Lung (tissue), 12 donors: Measurements from ENCODE around the gene IDH3A. TPM values are rescaled to one million over a fixed set of nuclear protein-coding genes. Genes with fewer than 3 reads are reported as not detected.

Experiments
- ATAC-seq: fragments of 200-7000 bp; cut with Tn5 transposase; one replicate; pipeline ENCODE4 v1.9.1; 2020; ENCODE audit warnings: moderate number of reproducible peaks; ENCODE audit not compliant: insufficient read depth, low FRiP score
- DNase-seq, 3 donors: peaks; one replicate each; pipeline ENCODE4 v3.0.0-alpha.2; 2013 to 2017
- H3K27ac ChIP-seq, 2 donors: one replicate each; pipeline ENCODE4 v1.5.1; 2013; ENCODE audit warnings: mild to moderate bottlenecking in 2 of 2, moderate library complexity in 2 of 2, control low read depth in 1 of 2, inconsistent platforms in 1 of 2, low read depth in 1 of 2, low read length in 1 of 2
- H3K27me3 ChIP-seq, 3 donors: one replicate each; pipeline ENCODE4 v1.5.1; 2013; ENCODE audit warnings: low read length in 2 of 3; ENCODE audit not compliant: control insufficient read depth in 3 of 3, insufficient read depth in 3 of 3
- H3K36me3 ChIP-seq, 4 donors: one replicate each; pipeline ENCODE4 v1.5.1; 2013; ENCODE audit warnings: low read length in 4 of 4, mild to moderate bottlenecking in 1 of 4, moderate library complexity in 1 of 4; ENCODE audit not compliant: control insufficient read depth in 4 of 4, insufficient read depth in 4 of 4
- H3K4me1 ChIP-seq, 5 donors: one replicate each; pipeline ENCODE4 v1.5.1; 2013; ENCODE audit warnings: low read length in 5 of 5, mild to moderate bottlenecking in 2 of 5, moderate library complexity in 1 of 5; ENCODE audit not compliant: control insufficient read depth in 5 of 5, insufficient read depth in 5 of 5
- H3K4me3 ChIP-seq: one replicate; pipeline ENCODE4 v1.5.1; 2013; ENCODE audit warnings: mild to moderate bottlenecking, control low read depth, moderate library complexity
- H3K9ac ChIP-seq, 2 donors: one replicate each; pipeline ENCODE4 v1.5.1; 2013; ENCODE audit warnings: low read length in 2 of 2, control low read depth in 1 of 2; ENCODE audit not compliant: insufficient read depth in 1 of 2
- H3K9me3 ChIP-seq, 4 donors: one replicate each; pipeline ENCODE4 v1.5.1; 2013; ENCODE audit warnings: low read length in 3 of 4, mild to moderate bottlenecking in 1 of 4, moderate library complexity in 1 of 4; ENCODE audit not compliant: control insufficient read depth in 4 of 4, insufficient read depth in 3 of 4
- CTCF ChIP-seq: IDR thresholded peaks from 2 replicates; pipeline ENCODE4 v1.5.1; 2012; ENCODE audit warnings: mild to moderate bottlenecking; ENCODE audit errors: control extremely low read depth, extremely low read depth
- WGBS, 2 donors: extraction: QIAGEN DNeasy Blood & Tissue Kit; methylation state at CpG; one replicate each; pipeline ENCODE4 v1.1.7; 2013; 5-methylcytosine and 5-hydroxymethylcytosine counted together
- polyA plus RNA-seq, 2 donors: library from polyadenylated mRNA; stranded (reverse); fragments of 200-250 nt; gene quantifications; one replicate each; pipeline ENCODE4 v1.2.1, GENCODE V29; 2013
- total RNA-seq, 2 donors: library from RNA; depleted of rRNA in 1 of 2; stranded (reverse); fragments of >200 nt in 1 of 2; gene quantifications; one replicate each; pipeline ENCODE4 v1.2.1, GENCODE V29; 2014 to 2021
- donor health status: control.
- donor health status: control.
- donor health status: Bipolar disorder and iron deficiency.
- donor health status: healthy.
- donor health status: DM: yes; HTN: yes; CAD: no.

IDH3A gene
- total and polyA plus RNA-seq, 4 donors, result 28.6 to 83.2 (median 45.5) TPM

- Histone ChIP-seq H3K27ac (no peak overlapping the region), H3K27me3 (no peaks in the 10 kb centered on the region), H3K36me3 (no peaks in the 10 kb centered on the region), H3K4me1 (no peaks in the 10 kb centered on the region), H3K4me3 (no peak overlapping the region), H3K9me3 (no peaks in the 10 kb centered on the region), H3K9ac (no peak overlapping the region)
- no peak for ATAC-seq
- TF ChIP-seq CTCF, result no peak
- DNase-seq, result no peak
- WGBS, 2 donors, result 56 to 67% methylated on average over 5 to 7 of the region's 7 CpGs
These were observed 48.5 kb downstream of the IDH3A start for GRCh38 chr15:78197632-78198031.

GRCh38 chr15:78200276-78200930 lies 51.2 kb downstream of the IDH3A start:
- H3K36me3 ChIP-seq, result no peaks in the 10 kb centered on the region
- no peaks in the 10 kb centered on the region for H3K9me3 ChIP-seq
- peaks cover 0 to 4% (median 0%) of the 10 kb centered on the region in 5 donors for H3K4me1 ChIP-seq
- no peak overlapping the region for H3K27ac ChIP-seq
- ATAC-seq (no peak), DNase-seq (no peak)
- no peak for TF ChIP-seq CTCF
- no peak overlapping the region for H3K9ac ChIP-seq
- 93 to 98% methylated on average over 10 of the region's 10 CpGs for WGBS, 2 donors
- H3K27me3 ChIP-seq, result no peaks in the 10 kb centered on the region
- H3K4me3 ChIP-seq, result no peak overlapping the region

- DNase-seq (no peak), ATAC-seq (no peak)
- peaks cover 0 to 4% (median 0%) of the 10 kb centered on the region in 5 donors for H3K4me1 ChIP-seq
- H3K36me3 ChIP-seq, result no peaks in the 10 kb centered on the region
- no peaks in the 10 kb centered on the region for H3K27me3 ChIP-seq
- 83 to 87% methylated on average over 10 of the region's 10 CpGs for WGBS, 2 donors
- H3K9me3 ChIP-seq, result no peaks in the 10 kb centered on the region
- H3K4me3 ChIP-seq, result no peak overlapping the region
- H3K9ac ChIP-seq, result no peak overlapping the region
- no peak overlapping the region for H3K27ac ChIP-seq
- TF ChIP-seq CTCF, result no peak
These were observed 52.4 kb downstream of the IDH3A start for GRCh38 chr15:78201281-78202190.
